SKM-1 (cell line): ENCODE results near the gene NBAS.
A peak's percentile ranks its signal among the peaks of the same experiment; 100 is the strongest.
"Not testable (repeated sequence)": the region's sequence is repeated elsewhere in the genome, so short reads cannot be mapped to it uniquely, and the experiment has no call there.

Source experiments
- DNase-seq: peaks from one replicate; lab custom pipeline; 2025; ENCODE audit not compliant: unreplicated experiment; lab: John Stamatoyannopoulos, UW

Gene NBAS

DNA sequence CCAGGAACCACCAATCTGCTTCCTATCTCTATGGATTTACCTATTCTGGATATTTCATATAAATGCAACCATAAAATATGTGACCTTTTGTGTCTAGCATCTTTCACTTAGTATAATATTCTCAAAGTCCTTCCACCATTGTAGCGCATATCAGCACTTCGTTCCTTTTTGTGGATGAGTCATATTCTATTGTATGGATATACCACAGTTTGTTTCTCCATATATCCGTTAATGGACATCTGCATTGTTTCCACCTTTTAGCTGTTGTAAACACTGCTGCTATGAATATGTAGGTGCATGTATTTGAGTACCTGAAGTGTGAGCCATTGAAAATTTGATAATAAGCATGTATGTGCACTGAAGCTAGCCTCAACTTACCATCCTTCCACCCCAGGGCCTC lies 80.1 kb downstream of the NBAS start:
- no peak for DNase-seq

DNA sequence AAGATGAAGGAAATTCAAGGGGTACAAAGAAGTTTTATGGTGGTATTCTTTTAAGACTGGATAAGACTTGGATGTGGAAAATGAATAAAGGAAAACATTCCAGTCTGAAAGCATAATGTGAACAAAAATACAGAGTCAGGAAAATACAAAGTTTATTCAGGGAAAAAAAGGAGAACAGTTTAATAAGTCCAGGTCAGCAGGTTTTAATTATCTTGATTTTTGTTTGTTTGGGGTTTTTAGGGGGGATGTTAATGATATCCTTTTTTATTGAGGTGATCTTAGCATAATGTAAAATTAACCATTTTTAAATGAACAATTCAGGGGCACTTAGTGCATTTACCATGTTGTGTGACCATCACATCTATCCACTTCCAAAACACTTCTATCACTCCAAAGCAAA lies 80.6 kb downstream of the NBAS start:
- no peak for DNase-seq

DNA sequence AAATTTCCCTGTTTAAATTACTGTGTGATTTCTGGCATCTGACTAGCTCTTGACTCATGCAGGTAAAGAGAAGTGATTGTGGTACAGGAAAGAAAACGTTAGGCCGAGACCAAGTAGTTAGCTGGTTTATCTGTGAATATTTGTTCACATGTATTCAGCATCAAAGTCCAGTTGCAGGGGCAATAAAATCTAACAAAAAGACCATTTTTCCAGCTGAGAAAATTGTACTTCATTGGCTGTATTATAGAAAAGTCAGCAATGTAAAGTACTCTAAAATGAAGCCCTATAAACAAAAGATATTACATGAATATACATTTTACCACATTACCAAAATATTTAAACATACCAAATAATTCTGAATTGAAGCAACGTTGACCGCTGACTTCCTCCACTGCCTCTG lies 88.3 kb downstream of the NBAS start:
- DNase-seq: no peak

DNA sequence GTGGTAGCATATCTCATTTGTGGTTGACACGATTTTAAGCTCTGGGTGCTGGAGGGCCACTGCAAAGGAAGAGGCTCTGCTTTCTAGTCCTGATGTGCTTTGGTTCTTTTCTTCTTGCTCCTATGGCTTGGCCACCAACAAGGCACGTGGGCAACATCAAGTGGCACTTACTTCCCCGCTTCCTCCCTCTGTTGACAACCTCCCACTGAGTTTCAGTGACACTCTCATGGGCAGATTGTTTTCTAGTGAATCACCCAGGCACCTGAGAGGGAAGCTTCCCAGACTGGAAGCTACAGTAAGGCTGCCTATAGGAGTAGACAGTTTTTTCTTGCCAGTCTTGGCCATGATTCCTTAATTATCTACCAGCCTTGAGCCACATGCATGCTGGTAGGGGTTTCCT lies 89.0 kb downstream of the NBAS start:
- no peak for DNase-seq

- no peak for DNase-seq
Observed at GRCh38 chr2:15471606-15472005, 89.5 kb downstream of the NBAS start.

GRCh38 chr2:15460112-15460620 lies 101.0 kb downstream of the NBAS start:
- no peak for DNase-seq

GRCh38 chr2:15458277-15458676 lies 102.9 kb downstream of the NBAS start:
- DNase-seq: no peak

GRCh38 chr2:15457868-15458267 lies 103.3 kb downstream of the NBAS start:
- DNase-seq: no peak

- no peak for DNase-seq
Observed at GRCh38 chr2:15456352-15456751, 104.8 kb downstream of the NBAS start.

DNA sequence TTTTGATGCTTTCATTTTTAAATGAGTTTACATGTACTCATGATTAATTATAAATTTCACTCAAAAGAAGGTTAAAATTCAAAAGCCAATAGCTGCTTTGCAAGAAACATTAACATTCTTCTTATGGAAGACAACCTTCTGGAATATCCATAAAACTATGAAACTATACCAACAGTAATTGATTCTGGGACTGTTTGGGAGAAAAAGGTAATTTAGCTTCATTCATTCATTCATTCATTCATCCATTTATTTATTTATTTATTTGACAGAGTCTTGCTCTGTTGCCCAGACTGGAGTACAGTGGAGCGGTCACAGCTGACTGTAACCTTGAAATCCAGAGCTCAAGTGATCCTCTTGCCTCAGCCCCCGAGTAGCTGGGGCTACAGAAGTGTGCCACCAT lies 110.3 kb downstream of the NBAS start:
- DNase-seq: no peak

DNA sequence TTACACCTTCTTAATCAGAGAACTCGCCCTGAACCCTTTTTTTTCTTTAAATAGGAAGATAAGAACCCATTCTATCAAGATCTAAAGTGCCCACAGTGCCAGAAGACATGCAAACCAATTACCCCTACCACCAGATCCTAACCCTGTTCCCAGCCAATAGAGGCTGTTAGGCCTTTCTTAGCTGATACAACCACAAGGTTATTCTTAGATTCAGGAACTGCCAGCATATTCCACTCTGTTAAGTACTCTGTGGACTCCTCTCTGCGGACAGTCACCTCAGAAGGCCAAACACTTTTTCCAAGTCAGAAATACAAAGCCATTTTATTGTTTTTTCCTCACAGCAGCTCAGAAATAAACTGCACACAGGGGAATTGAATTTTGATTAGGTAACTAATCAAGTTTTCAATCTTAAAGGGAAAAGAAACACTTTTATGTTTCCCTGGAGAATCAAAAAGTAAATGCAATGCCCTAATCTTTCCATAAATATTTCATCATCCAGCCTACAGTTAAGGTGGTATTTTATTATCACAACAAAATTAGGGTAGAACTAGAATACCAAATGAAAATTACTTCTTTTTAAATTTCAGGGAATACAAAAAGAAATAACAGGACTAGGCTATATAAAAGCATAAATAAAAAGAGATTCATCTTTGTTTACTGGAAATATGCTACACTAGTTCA lies 111.4 kb downstream of the NBAS start:
- peak; percentile 27 for DNase-seq

- DNase-seq: no peak
Observed at GRCh38 chr2:15448250-15448839, 112.8 kb downstream of the NBAS start.

DNA sequence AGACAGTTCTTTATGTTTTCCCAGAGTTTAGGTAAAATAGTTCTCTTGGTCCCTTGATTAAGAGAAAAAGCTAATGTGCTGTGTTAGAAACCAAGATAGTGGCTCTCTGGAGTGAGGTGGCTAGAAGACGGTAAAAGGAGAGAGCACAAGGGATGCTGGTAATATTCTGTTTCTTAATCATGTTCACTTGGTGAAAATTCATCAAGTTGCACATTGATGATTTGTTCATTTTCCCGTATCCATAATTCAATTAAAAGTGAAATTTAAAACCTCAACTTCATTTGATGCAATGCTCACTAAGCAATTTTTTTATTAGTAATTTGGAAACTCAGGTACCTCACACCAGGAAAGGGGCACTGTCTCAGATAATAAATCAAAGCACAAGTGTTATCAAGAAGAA lies 113.8 kb downstream of the NBAS start:
- no peak for DNase-seq

DNA sequence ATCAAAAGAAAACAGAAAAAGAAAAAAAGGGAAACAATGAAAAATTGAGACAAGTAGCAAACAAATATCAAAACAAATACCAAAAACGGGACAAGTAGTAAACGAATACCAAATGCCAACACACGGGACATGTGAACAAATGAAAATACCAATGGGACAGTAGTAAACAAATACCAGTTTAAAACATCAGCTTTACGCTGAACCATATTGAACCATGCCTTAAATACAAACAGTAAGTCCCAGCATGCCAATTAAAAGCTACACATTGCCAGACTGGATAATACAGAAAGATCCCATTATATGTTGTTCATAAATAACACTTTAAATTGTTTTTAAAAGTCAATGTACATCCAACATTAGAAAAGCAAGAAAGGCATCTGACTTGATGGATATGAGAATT lies 114.2 kb downstream of the NBAS start:
- DNase-seq: no peak

- no peak for DNase-seq
Observed at GRCh38 chr2:15445891-15446562, 115.1 kb downstream of the NBAS start.

DNA sequence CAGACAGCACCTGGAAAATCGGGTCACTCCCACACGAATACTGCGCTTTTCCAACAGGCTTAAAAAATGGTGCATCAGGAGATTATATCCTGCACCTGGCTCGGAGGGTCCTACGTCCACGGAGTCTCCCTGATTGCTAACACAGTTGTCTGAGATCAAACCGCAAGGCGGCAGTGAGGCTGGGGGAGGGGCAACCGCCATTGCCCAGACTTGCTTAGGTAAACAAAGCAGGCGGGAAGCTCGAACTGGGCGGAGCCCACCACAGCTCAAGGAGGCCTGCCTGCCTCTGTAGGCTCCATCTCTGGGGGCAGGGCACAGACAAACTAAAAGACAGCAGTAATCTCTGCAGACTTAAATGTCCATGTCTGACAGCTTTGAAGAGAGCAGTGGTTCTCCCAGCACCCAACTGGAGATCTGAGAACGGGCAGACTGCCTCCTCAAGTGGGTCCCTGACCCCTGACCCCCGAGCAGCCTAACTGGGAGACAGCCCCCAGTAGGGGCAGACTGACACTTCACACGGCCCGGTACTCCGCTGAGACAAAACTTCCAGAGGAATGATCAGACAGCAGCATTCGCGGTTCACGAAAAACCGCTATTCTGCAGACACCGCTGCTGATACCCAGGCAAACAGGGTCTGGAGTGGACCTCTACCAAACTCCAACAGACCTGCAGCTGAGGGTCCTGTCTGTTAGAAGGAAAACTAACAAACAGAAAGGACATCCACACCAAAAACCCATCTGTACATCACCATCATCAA lies 121.2 kb downstream of the NBAS start:
- DNase-seq: not testable (repeated sequence)

GRCh38 chr2:15439366-15439765 lies 121.8 kb downstream of the NBAS start:
- DNase-seq: not testable (repeated sequence)

DNA sequence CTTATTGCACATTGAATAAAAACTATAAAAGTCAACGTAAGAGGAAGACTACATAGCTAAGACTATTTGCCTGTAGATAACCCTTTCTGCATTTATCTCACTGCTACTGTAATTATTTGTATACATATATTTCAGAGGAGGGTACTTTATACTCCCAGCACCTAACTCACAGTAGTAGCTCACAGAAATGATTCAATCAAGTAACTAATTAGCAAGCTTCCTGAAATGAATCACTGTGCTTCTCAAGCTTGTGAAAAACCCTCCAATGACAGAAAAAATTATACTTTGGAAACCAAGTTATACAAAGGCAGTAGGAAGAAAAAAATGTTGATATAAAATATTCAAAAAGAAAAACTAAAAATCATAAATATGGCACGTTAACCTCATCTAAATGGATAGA lies 124.9 kb downstream of the NBAS start:
- DNase-seq: no peak

- DNase-seq: no peak
Observed at GRCh38 chr2:15435474-15435873, 125.7 kb downstream of the NBAS start.

GRCh38 chr2:15432642-15433256 lies 128.4 kb downstream of the NBAS start:
- DNase-seq: no peak

GRCh38 chr2:15429032-15429431 lies 132.1 kb downstream of the NBAS start:
- no peak for DNase-seq
